GM18868 (cell line): ENCODE data around the gene BANF2.

Source experiments
- ATAC-seq: cut with Tn5 transposase; IDR thresholded peaks from one replicate; pipeline ENCODE4 v1.9.1; 2021; ENCODE audit warnings: mild to moderate bottlenecking, moderate library complexity; ENCODE audit not compliant: unreplicated experiment

Gene BANF2

GRCh38 chr20:17732907-17733521, 33.2 kb downstream of the BANF2 start:
- no peak for ATAC-seq

GRCh38 chr20:17733767-17734304, 34.1 kb downstream of the BANF2 start:
- ATAC-seq, result no peak

GRCh38 chr20:17734374-17734773, 34.6 kb downstream of the BANF2 start:
- ATAC-seq, result no peak

- ATAC-seq, result no peak
Measured at GRCh38 chr20:17735206-17735804, 35.5 kb downstream of the BANF2 start.

GRCh38 chr20:17735959-17736621, 36.3 kb downstream of the BANF2 start:
- ATAC-seq, result no peak

- no peak for ATAC-seq
Measured at GRCh38 chr20:17738154-17738553, 38.4 kb downstream of the BANF2 start.

- no peak for ATAC-seq
Measured at GRCh38 chr20:17741220-17741619, 41.5 kb downstream of the BANF2 start.

- no peak for ATAC-seq
Measured at GRCh38 chr20:17742731-17743130, 43.0 kb downstream of the BANF2 start.

GRCh38 chr20:17743677-17744076, 43.9 kb downstream of the BANF2 start:
- no peak for ATAC-seq

- no peak for ATAC-seq
Measured at GRCh38 chr20:17747431-17747846, 47.7 kb downstream of the BANF2 start.

GRCh38 chr20:17748279-17748678, 48.5 kb downstream of the BANF2 start:
- no peak for ATAC-seq

- no peak for ATAC-seq
Measured at GRCh38 chr20:17749626-17749977, 49.8 kb downstream of the BANF2 start.

- no peak for ATAC-seq
Measured at GRCh38 chr20:17749978-17750721, 50.4 kb downstream of the BANF2 start.

- ATAC-seq, result no peak
Measured at GRCh38 chr20:17750722-17751045, 50.9 kb downstream of the BANF2 start.

- ATAC-seq, result no peak
Measured at GRCh38 chr20:17751640-17752039, 51.9 kb downstream of the BANF2 start.

GRCh38 chr20:17752459-17752858, 52.7 kb downstream of the BANF2 start:
- ATAC-seq, result no peak

GRCh38 chr20:17753516-17753915, 53.8 kb downstream of the BANF2 start:
- no peak for ATAC-seq

GRCh38 chr20:17756529-17756928, 56.8 kb downstream of the BANF2 start:
- no peak for ATAC-seq

- ATAC-seq, result no peak
Measured at GRCh38 chr20:17757496-17757895, 57.7 kb downstream of the BANF2 start.

GRCh38 chr20:17758010-17758409, 58.2 kb downstream of the BANF2 start:
- ATAC-seq, result no peak

- no peak for ATAC-seq
Measured at GRCh38 chr20:17758512-17758911, 58.7 kb downstream of the BANF2 start.

GRCh38 chr20:17759449-17759848, 59.7 kb downstream of the BANF2 start:
- ATAC-seq, result no peak
